ENCODE measurements around the gene SPNS2.

DNA sequence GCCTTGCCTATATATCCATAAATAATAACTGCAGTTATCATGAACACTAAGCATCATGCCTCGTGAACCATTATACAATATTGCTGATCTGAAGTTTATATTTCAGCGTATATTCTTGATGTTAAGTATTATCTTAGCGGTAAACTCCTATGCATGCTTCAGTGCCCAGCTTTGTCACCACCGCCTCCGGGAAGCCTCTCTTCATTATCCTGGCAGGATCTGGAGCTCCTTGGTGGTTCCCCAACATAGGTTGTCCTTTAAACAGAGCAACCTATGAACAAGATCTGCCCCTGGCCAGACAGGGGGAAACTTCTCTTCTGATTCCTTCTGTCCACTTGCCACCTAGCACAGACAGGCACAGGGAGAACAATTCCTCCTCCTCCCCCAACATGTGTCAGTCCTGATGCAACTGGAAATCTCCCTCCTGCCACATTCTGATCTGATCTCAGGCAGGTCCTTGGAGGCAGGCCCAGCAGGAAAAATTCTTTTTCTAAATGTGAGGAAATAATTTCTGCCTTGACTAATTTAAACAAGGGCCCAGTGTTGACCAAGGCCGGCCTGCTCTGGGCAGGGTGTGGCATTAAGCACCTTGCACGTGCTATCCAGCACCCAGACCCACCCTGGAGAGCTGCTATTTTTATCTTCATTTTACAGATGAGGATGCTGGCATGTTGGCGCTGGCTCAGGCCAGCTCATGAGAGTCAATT, 22.4 kb downstream of the SPNS2 start:
- TF ChIP-seq RARB (CRISPR knock-in tag; IDR thresholded peaks at IDR 0.05) (no peak), ARNTL (CRISPR knock-in tag; IDR thresholded peaks at IDR 0.05; ENCODE audit: borderline replicate concordance, low read depth) (no peak), ZNF8 (CRISPR knock-in tag; IDR thresholded peaks at IDR 0.05) (no peak), ZFP30 (CRISPR knock-in tag; IDR thresholded peaks at IDR 0.05) (no peak), ZFP3 (CRISPR knock-in tag; IDR thresholded peaks at IDR 0.05) (peak; percentile 99), TOX (CRISPR knock-in tag; IDR thresholded peaks at IDR 0.05; ENCODE audit: borderline replicate concordance) (no peak)
- TF ChIP-seq, protein P1, sequence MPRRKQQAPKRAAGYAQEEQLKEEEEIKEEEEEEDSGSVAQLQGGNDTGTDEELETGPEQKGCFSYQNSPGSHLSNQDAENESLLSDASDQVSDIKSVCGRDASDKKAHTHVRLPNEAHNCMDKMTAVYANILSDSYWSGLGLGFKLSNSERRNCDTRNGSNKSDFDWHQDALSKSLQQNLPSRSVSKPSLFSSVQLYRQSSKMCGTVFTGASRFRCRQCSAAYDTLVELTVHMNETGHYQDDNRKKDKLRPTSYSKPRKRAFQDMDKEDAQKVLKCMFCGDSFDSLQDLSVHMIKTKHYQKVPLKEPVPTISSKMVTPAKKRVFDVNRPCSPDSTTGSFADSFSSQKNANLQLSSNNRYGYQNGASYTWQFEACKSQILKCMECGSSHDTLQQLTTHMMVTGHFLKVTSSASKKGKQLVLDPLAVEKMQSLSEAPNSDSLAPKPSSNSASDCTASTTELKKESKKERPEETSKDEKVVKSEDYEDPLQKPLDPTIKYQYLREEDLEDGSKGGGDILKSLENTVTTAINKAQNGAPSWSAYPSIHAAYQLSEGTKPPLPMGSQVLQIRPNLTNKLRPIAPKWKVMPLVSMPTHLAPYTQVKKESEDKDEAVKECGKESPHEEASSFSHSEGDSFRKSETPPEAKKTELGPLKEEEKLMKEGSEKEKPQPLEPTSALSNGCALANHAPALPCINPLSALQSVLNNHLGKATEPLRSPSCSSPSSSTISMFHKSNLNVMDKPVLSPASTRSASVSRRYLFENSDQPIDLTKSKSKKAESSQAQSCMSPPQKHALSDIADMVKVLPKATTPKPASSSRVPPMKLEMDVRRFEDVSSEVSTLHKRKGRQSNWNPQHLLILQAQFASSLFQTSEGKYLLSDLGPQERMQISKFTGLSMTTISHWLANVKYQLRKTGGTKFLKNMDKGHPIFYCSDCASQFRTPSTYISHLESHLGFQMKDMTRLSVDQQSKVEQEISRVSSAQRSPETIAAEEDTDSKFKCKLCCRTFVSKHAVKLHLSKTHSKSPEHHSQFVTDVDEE (CRISPR knock-in tag; IDR thresholded peaks at IDR 0.05) = no peak
